Measurements from ENCODE around the gene KDM4B. TPM values are rescaled to one million over a fixed set of nuclear protein-coding genes. Genes with fewer than 3 reads are reported as not detected.

KDM4B gene
- total RNA-seq, 2 donors from 2014 or later, result 31.3 to 37.1 TPM

DNA sequence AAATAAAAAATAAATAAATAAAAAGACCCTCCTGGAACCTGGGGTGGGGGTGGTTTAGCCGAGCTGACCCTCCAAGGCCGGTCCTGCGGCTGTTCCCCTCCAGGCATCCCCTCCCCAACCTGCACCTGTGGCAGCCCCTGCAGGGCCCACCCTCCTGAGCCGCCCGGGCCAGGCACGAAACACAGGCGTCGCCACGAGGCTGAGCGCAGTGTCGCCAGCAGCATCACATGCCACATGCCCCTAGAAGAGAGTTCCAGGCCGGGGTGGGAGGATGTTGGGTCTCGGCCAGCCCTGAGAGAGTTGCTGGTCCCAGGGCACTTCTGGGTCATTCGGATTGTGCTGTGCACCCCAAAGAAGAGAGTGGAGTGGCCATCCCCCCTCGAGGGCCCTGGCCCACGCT, 82.0 kb downstream of the KDM4B start:
- Mint-ChIP-seq H3K4me3 (no peak overlapping the region), H3K9me3 (no peaks in the 10 kb centered on the region), H3K36me3 (ENCODE audit: insufficient read depth in 2 of 2) (no peaks in the 10 kb centered on the region), H3K27ac (no peak overlapping the region), H3K4me1 (ENCODE audit: low read depth) (no peaks in the 10 kb centered on the region), H3K27me3 (ENCODE audit: low read depth) (no peaks in the 10 kb centered on the region)
- no peak for ATAC-seq (replicated peaks in 1 of 2)
- no peak for DNase-seq

DNA sequence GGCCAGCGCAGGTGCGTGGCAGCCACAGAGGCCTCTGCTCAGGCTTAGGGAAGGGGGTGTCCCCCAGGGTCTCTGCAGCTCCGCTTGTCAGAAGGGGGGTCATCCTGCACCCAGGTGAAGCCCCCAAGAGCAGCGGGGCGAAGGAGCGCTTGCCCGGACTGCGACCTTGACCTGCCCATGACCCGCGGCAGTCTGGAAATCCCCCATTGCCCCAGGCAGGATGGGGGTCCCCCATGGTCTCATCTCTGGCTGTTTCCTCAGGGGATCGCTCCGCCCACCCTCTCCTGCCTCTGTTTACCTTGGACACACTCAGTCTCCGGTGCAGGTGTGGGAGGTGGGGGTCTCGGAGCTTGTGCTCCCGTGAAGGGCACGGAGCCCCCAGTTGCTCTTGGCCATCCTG, 82.7 kb downstream of the KDM4B start:
- no peaks in the 10 kb centered on the region for H3K36me3 Mint-ChIP-seq (ENCODE audit: insufficient read depth in 2 of 2)
- no peak for ATAC-seq (replicated peaks in 1 of 2)
- no peak overlapping the region for H3K4me3 Mint-ChIP-seq
- DNase-seq, result no peak
- no peak overlapping the region for H3K27ac Mint-ChIP-seq
- H3K4me1 Mint-ChIP-seq (ENCODE audit: low read depth), result no peaks in the 10 kb centered on the region
- H3K9me3 Mint-ChIP-seq, result no peaks in the 10 kb centered on the region
- no peaks in the 10 kb centered on the region for H3K27me3 Mint-ChIP-seq (ENCODE audit: low read depth)

DNA sequence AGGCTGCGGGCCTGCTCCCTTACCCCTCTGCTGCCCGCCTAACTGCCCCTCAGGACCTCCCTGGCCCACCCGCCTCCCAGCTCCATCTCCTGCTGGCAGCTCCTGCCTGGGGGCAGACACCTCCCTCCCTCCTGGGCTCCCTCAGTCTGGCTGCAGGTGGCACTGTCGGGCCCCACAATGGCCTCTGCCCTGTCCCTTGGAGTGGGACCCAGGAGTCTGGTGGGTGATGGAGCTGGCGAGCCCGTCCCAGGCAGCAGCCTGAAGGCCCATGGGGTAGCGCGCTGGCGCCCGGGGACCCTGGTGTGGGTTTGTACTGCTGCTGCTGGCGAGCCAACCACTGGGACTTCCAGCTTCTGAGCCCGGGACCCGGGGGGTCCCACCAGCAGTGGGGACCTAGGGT, 83.6 kb downstream of the KDM4B start:
- ATAC-seq (replicated peaks in 1 of 2) (no peak), DNase-seq (no peak)
- no peaks in the 10 kb centered on the region for H3K9me3 Mint-ChIP-seq
- no peak overlapping the region for H3K27ac Mint-ChIP-seq
- H3K36me3 Mint-ChIP-seq (ENCODE audit: insufficient read depth in 2 of 2), result no peaks in the 10 kb centered on the region
- no peaks in the 10 kb centered on the region for H3K27me3 Mint-ChIP-seq (ENCODE audit: low read depth)
- H3K4me1 Mint-ChIP-seq (ENCODE audit: low read depth), result no peaks in the 10 kb centered on the region
- H3K4me3 Mint-ChIP-seq, result no peak overlapping the region

DNA sequence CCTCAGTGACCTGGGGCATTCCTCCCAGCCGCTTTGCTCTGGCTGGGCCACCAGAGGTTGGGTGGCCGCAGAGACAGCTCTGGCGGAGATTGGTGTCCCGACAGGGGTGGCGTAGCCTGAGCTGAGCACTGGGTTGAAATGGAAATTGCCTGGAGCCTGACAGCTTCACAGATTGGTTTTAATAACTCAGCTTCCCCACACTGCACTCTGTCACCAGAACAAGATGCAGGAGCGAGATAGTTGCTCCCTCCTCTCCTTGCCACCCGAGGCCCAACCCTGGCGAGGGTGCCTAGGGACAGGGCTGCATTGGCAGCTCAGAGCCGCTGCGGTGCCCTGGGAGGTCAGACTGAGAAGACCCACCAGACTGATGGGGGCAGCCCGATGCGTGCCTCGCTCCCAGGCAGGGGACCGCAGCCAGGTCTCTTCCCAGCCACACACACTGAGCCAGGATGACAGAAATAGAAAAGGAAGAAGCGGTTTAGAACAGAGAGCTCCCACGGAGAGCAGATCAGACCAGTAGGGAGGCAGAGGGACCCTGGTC, 84.1 kb downstream of the KDM4B start:
- H3K27me3 Mint-ChIP-seq (ENCODE audit: low read depth), result no peaks in the 10 kb centered on the region
- H3K36me3 Mint-ChIP-seq (ENCODE audit: insufficient read depth in 2 of 2), result no peaks in the 10 kb centered on the region
- no peak overlapping the region for H3K27ac Mint-ChIP-seq
- no peak for DNase-seq
- no peak overlapping the region for H3K4me3 Mint-ChIP-seq
- no peaks in the 10 kb centered on the region for H3K9me3 Mint-ChIP-seq
- ATAC-seq (replicated peaks in 1 of 2), result no peak
- H3K4me1 Mint-ChIP-seq (ENCODE audit: low read depth), result no peaks in the 10 kb centered on the region

DNA sequence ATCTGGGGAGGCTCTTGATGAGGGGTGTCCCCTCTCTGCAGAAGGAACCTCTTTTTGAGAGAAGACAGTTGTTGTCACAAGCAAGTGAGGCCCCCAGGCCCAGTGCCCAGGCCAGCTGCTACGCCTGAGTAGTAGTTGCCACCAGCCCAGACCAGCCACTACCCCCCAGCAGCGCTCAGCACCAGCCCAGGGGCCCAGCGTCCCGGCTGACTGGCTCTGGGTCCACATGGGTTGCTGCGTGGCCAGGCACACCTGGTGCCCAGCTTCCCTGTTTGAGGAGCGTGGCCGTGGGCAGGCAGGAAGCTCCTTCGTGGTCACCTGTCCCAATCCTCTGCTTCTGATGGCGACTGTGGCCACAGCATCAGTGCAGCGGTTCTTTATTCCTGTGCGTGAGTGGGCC, 84.7 kb downstream of the KDM4B start:
- no peaks in the 10 kb centered on the region for H3K4me1 Mint-ChIP-seq (ENCODE audit: low read depth)
- H3K27me3 Mint-ChIP-seq (ENCODE audit: low read depth), result no peaks in the 10 kb centered on the region
- no peak for ATAC-seq (replicated peaks in 1 of 2)
- DNase-seq, result no peak
- H3K4me3 Mint-ChIP-seq, result no peak overlapping the region
- H3K9me3 Mint-ChIP-seq, result no peaks in the 10 kb centered on the region
- no peak overlapping the region for H3K27ac Mint-ChIP-seq
- H3K36me3 Mint-ChIP-seq (ENCODE audit: insufficient read depth in 2 of 2), result no peaks in the 10 kb centered on the region

DNA sequence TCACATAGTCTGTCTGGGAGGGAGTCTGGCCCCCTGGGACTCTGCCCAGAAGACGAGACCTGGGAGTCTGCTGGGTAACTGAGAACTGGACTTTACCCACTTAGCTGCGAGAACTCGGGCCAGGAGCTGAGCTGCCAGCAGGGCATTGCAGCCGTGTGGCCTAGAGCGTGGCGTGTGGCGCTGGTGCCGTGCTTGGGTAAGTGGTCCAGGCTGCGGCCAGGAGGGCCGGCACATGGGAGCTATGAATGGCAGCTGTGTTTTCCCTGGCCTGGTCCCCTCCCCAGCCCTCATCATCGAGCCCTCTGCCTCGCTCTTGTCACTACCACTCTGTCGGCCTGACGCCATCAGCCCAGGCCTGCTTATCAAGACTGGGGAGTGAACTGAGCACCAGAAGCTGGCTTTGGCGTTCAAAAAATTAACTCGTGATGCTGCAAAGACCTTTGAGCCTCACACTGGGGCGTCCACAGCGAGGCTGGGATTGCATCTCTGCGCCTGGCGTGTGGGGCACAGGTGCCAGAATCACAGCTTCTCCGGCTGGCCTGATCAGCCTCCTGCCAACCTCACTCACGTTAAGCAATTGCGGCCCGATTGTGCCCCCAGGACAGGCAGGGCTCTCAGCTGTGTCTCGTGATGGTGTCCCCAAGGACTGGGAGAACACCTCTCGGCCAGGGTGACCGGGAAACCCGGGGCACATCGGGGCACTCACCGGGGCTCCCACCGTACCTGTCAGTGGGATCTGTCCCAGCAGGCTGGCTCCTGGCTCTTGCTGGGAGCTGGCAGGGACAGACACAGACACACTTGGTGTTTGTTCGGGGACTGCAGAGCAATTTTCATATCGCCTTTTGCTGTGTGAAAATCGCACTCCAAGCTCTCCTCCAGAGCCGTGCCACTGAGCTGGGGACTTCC, 85.9 kb downstream of the KDM4B start:
- no peak overlapping the region for H3K27ac Mint-ChIP-seq
- no peaks in the 10 kb centered on the region for H3K36me3 Mint-ChIP-seq (ENCODE audit: insufficient read depth in 2 of 2)
- no peaks in the 10 kb centered on the region for H3K9me3 Mint-ChIP-seq
- no peak for DNase-seq
- no peak for ATAC-seq (replicated peaks in 1 of 2)
- no peaks in the 10 kb centered on the region for H3K4me1 Mint-ChIP-seq (ENCODE audit: low read depth)
- H3K27me3 Mint-ChIP-seq (ENCODE audit: low read depth), result no peaks in the 10 kb centered on the region
- H3K4me3 Mint-ChIP-seq, result no peak overlapping the region

DNA sequence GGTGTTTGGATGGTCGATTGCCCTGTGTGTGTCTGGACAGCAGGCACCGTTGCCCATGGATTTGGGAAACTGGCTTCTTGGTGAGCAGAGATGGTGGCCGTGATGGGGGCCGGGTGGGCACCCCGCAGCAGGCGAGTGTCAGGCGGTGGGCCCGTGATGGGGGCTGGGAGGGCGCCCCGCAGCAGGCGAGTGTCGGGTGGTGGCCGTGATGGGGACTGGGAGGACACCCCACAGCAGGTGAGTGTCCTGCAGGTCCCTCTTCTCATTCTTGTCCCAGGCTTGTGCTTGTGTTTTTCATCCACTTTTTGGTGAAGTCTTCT, 86.5 kb downstream of the KDM4B start:
- DNase-seq, result no peak
- ATAC-seq (replicated peaks in 1 of 2), result no peak
- no peak overlapping the region for H3K4me3 Mint-ChIP-seq
- H3K9me3 Mint-ChIP-seq, result no peaks in the 10 kb centered on the region
- H3K36me3 Mint-ChIP-seq (ENCODE audit: insufficient read depth in 2 of 2), result no peaks in the 10 kb centered on the region
- H3K27ac Mint-ChIP-seq, result no peak overlapping the region
- no peaks in the 10 kb centered on the region for H3K4me1 Mint-ChIP-seq (ENCODE audit: low read depth)
- no peaks in the 10 kb centered on the region for H3K27me3 Mint-ChIP-seq (ENCODE audit: low read depth)

DNA sequence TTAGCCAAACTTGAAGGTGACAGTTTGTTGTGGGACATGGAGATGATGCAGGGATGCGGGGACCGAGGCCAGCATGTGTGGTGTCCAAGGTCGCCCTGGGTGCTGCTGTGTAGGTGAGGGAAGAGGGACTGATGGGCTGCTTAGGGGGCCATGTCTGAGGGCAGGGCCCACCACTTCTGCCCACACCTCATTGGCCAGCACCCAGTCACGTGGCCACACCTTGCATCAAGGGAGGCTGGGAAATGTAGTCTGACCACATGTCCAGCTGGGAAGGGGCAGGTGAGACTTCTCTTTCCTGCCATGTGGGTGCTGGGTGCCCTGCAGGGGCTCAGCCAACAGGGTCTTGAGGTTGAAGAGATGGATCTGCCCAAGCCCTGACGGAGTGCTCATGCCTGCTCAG, 88.9 kb downstream of the KDM4B start:
- Mint-ChIP-seq H3K4me1 (ENCODE audit: low read depth) (no peaks in the 10 kb centered on the region), H3K36me3 (ENCODE audit: insufficient read depth in 2 of 2) (peaks cover 6 to 12% of the 10 kb centered on the region in 2 donors), H3K4me3 (no peak overlapping the region), H3K27me3 (ENCODE audit: low read depth) (no peaks in the 10 kb centered on the region), H3K27ac (no peak overlapping the region), H3K9me3 (peaks cover 3 to 6% of the 10 kb centered on the region in 2 donors)
- ATAC-seq (replicated peaks in 1 of 2) (no peak), DNase-seq (no peak)

DNA sequence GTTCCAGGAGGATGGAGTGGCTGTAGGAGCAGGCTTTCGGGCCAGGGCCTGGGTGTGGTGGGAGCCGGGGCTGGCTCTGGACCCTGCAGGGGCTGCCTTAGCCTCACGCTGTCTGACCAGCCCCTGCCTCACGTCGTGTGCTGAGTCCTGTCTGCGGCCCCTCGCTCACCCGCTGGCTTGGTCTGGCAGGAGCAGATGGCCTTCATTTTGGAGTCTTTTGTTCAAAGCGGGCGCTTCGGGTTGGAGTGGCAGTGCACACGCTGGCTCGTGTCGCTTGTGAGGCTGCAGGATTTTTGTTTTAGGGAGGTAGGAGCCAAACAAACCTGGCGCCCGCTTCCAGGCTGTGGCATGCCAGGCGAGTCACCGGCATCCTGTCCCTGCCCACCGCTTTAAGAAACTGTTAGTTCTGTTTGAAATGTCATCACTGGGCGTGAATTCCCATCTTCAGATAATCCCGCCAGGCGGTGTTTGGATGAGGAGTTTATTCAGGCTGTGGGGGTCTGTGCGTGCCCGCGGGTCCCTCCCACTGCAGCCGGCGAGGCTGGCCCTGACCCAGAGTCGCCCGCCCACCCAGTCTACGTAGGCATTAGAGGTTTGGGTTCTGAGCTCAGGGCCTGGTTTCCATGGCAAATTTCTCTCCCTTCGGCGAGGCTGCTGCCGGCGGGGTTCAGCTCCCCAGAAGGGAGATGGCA, 89.8 kb downstream of the KDM4B start:
- H3K27ac Mint-ChIP-seq, result no peak overlapping the region
- no peak for DNase-seq
- no peaks in the 10 kb centered on the region for H3K27me3 Mint-ChIP-seq (ENCODE audit: low read depth)
- H3K4me1 Mint-ChIP-seq (ENCODE audit: low read depth), result no peaks in the 10 kb centered on the region
- peaks cover 10 to 18% of the 10 kb centered on the region in 2 donors for H3K36me3 Mint-ChIP-seq (ENCODE audit: insufficient read depth in 2 of 2)
- H3K4me3 Mint-ChIP-seq, result no peak overlapping the region
- peaks cover 7% of the 10 kb centered on the region in 2 donors for H3K9me3 Mint-ChIP-seq
- ATAC-seq (replicated peaks in 1 of 2), result no peak

DNA sequence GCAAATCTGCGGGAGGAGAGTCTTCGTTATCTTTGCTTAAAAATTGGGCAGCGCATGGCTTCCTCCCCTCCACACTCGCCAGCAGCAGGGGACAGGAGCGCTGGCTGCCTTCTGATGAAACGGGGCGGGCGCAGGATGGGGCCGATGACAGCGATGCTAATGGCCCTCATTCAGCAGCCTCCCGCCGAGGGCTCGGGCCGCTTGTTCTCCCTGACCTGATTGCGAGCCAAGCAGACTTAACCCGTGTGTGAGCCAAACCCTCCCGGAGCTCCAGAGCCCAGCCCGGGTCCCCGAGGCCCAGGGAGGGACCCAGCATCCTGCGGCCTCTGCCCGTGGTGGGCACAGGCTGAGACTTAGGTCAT, 90.3 kb downstream of the KDM4B start:
- H3K27me3 Mint-ChIP-seq (ENCODE audit: low read depth), result no peaks in the 10 kb centered on the region
- no peak overlapping the region for H3K4me3 Mint-ChIP-seq
- no peak for DNase-seq
- ATAC-seq (replicated peaks in 1 of 2), result no peak
- H3K36me3 Mint-ChIP-seq (ENCODE audit: insufficient read depth in 2 of 2), result peaks cover 10 to 18% of the 10 kb centered on the region in 2 donors
- H3K9me3 Mint-ChIP-seq, result peaks cover 7% of the 10 kb centered on the region in 2 donors
- no peak overlapping the region for H3K27ac Mint-ChIP-seq
- H3K4me1 Mint-ChIP-seq (ENCODE audit: low read depth), result no peaks in the 10 kb centered on the region

DNA sequence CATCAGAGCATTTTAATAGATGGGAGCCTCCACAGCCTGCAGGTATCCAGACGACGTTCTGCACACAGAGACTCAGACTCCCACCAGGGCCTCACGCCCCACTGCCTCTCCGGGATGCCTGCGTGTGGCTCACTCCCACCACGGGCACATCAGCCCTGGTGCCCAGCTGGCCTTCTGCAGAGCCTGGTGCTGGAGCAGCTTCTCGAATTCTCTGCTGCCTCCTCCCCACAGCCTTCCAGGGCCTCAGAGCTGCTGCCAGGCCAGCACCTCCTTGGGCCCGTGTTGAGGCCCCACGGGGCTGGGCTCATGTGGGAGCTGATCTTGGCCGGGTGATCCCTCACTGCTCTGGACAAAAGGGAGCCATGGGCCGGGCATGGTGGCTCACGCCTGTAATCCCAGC, 90.9 kb downstream of the KDM4B start:
- Mint-ChIP-seq H3K4me3 (no peak overlapping the region), H3K9me3 (peaks cover 7% of the 10 kb centered on the region in 2 donors), H3K27me3 (ENCODE audit: low read depth) (no peaks in the 10 kb centered on the region), H3K4me1 (ENCODE audit: low read depth) (no peaks in the 10 kb centered on the region), H3K36me3 (ENCODE audit: insufficient read depth in 2 of 2) (peaks cover 10 to 18% of the 10 kb centered on the region in 2 donors), H3K27ac (no peak overlapping the region)
- DNase-seq, result no peak
- ATAC-seq (replicated peaks in 1 of 2), result no peak

DNA sequence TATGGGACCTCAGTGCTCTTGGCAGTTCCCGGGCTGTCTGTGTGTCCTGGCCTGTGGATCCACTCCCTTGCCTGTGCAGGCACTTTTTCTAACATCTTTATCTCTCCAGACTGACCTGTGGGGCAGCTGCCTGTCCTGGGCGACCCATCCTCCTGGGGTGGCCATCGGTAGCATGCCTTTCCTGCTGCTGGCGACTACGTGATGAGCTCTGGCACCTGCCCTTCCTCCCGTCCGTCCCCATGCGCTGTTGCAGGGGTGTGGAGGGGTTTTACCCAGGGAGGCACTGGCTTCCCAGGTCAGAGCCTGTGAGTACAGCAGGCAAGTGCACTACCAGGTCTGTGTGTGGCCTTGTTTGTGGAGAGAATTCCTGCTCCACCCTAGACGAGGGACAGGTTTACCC, 93.3 kb downstream of the KDM4B start:
- H3K27ac Mint-ChIP-seq, result no peak overlapping the region

DNA sequence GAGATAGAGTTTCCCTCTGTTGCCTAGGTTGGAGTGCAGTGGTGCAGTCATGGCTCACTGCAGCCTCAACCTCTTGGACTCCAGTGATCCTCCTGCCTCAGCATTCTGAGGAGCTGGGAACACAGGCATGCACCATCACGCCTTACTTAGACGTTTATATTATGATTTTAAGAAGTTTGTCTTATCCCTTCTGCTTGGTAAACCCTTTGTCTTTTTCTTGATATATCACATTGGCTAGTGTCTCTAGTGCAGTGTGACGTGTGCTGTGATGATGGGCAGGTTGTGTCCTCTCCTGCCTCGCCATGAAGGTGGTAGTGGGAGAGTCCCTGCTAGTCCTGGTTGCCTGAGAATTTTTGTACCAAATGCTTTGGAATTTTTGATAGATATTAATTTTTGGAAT, 93.9 kb downstream of the KDM4B start:
- no peaks in the 10 kb centered on the region for H3K4me1 Mint-ChIP-seq (ENCODE audit: low read depth)

More for the DNA sequence above, 93.3 kb downstream of the KDM4B start:
- Mint-ChIP-seq H3K4me3 (no peak overlapping the region), H3K9me3 (peaks cover 7% of the 10 kb centered on the region in 2 donors), H3K4me1 (ENCODE audit: low read depth) (no peaks in the 10 kb centered on the region), H3K36me3 (ENCODE audit: insufficient read depth in 2 of 2) (peaks cover 10 to 18% of the 10 kb centered on the region in 2 donors), H3K27me3 (ENCODE audit: low read depth) (no peaks in the 10 kb centered on the region)
- ATAC-seq (replicated peaks in 1 of 2), result no peak
- no peak for DNase-seq

More for the DNA sequence above, 93.9 kb downstream of the KDM4B start:
- H3K4me3 Mint-ChIP-seq, result no peak overlapping the region
- H3K36me3 Mint-ChIP-seq (ENCODE audit: insufficient read depth in 2 of 2), result peaks cover 10 to 18% of the 10 kb centered on the region in 2 donors
- no peaks in the 10 kb centered on the region for H3K27me3 Mint-ChIP-seq (ENCODE audit: low read depth)
- no peak for ATAC-seq (replicated peaks in 1 of 2)
- no peak overlapping the region for H3K27ac Mint-ChIP-seq
- no peak for DNase-seq
- peaks cover 7% of the 10 kb centered on the region in 2 donors for H3K9me3 Mint-ChIP-seq
